Tibial nerve (tissue), 4 donors: Measurements from ENCODE around the gene ARHGEF5.
"Not testable (repeated sequence)": the region's sequence is repeated elsewhere in the genome, so short reads cannot be mapped to it uniquely, and the experiment has no call there.

ENCODE experiments used
- CTCF ChIP-seq, 5 experiments: fragments of 200-600 bp in 3 of 5; fragments of 450-650 bp in 2 of 5; sonication (generic) in 3 of 5; IDR thresholded peaks; one replicate each; pipeline ENCODE4 v1.5.1; 2016 to 2019; ENCODE audit warnings: antibody characterized with exemption in 5 of 5, mild to moderate bottlenecking in 3 of 5, moderate library complexity in 2 of 5
- EP300 ChIP-seq, 2 donors: sonication (generic); formaldehyde crosslinking; IDR thresholded peaks; one replicate each; pipeline ENCODE4 v1.6.1; 2017; ENCODE audit warnings: antibody characterized with exemption in 2 of 2, mild to moderate bottlenecking in 1 of 2

GRCh38 chr7:144348625-144349024 lies 6.6 kb upstream of the ARHGEF5 start:
- TF ChIP-seq CTCF, EP300 (IDR thresholded peaks at IDR 0.05): not testable (repeated sequence)
